Astrocyte (in vitro differentiated cells and primary cell): ENCODE data around the gene FSIP1. TPM values are rescaled to one million over a fixed set of nuclear protein-coding genes. Genes with fewer than 3 reads are reported as not detected.
A peak's percentile ranks its signal among the peaks of the same experiment; 100 is the strongest.

ENCODE experiments used
- DNase-seq: peaks from one replicate; pipeline ENCODE4 v3.0.0-alpha.2; 2010; ENCODE audit warnings: low read depth
- FAIRE-seq: peaks from 2 replicates; lab custom pipeline; 2011; peaks lifted over from hg19 to GRCh38; lab: Jason Lieb, UNC
- H2AFZ ChIP-seq: 2 replicates; pipeline ENCODE4 v1.6.0; 2012; ENCODE audit warnings: low read depth, low read length, inconsistent platforms
- H3K27ac ChIP-seq: 2 replicates; pipeline ENCODE4 v1.5.1; 2011; ENCODE audit warnings: low read depth, low read length, inconsistent platforms
- H3K27me3 ChIP-seq: 2 replicates; pipeline ENCODE4 v1.6.0; 2011; ENCODE audit warnings: low read length, inconsistent platforms; ENCODE audit not compliant: insufficient read depth
- H3K36me3 ChIP-seq: 2 replicates; pipeline ENCODE4 v1.5.1; 2011; ENCODE audit warnings: low read length, inconsistent platforms; ENCODE audit not compliant: insufficient read depth
- H3K4me1 ChIP-seq: 2 replicates; pipeline ENCODE4 v1.5.1; 2011; ENCODE audit warnings: low read length, inconsistent platforms; ENCODE audit not compliant: insufficient read depth
- H3K4me2 ChIP-seq: 2 replicates; pipeline ENCODE4 v1.6.0; 2012; ENCODE audit warnings: low read length, inconsistent platforms
- H3K4me3 ChIP-seq: 2 replicates; pipeline ENCODE4 v1.5.1; 2011; ENCODE audit warnings: low read depth, mild to moderate bottlenecking, low read length, inconsistent platforms; ENCODE audit not compliant: insufficient read depth
- H3K79me2 ChIP-seq: 2 replicates; pipeline ENCODE4 v1.6.0; 2012; ENCODE audit warnings: mild to moderate bottlenecking, low read length, inconsistent platforms; ENCODE audit not compliant: insufficient read depth
- H3K9ac ChIP-seq: 2 replicates; pipeline ENCODE4 v1.6.0; 2012; ENCODE audit warnings: mild to moderate bottlenecking, low read length, inconsistent platforms
- H3K9me3 ChIP-seq: 2 replicates; pipeline ENCODE4 v1.5.1; 2012; ENCODE audit warnings: low read depth, mild to moderate bottlenecking, low read length, inconsistent platforms; ENCODE audit not compliant: insufficient read depth
- H4K20me1 ChIP-seq: 2 replicates; pipeline ENCODE4 v1.6.0; 2012; ENCODE audit warnings: low read length, inconsistent platforms; ENCODE audit not compliant: insufficient read depth
- H3K27ac Mint-ChIP-seq: one replicate; pipeline ENCODE4 v1.8.0; 2021; ENCODE audit warnings: mild to moderate bottlenecking, mixed read lengths; ENCODE audit not compliant: unreplicated experiment
- H3K27me3 Mint-ChIP-seq: one replicate; pipeline ENCODE4 v1.8.0; 2021; ENCODE audit warnings: low read depth, mixed read lengths; ENCODE audit not compliant: unreplicated experiment
- H3K36me3 Mint-ChIP-seq: one replicate; pipeline ENCODE4 v1.8.0; 2021; ENCODE audit warnings: low read depth, mixed read lengths; ENCODE audit not compliant: unreplicated experiment
- H3K4me1 Mint-ChIP-seq: one replicate; pipeline ENCODE4 v1.8.0; 2021; ENCODE audit warnings: low read depth, mixed read lengths; ENCODE audit not compliant: unreplicated experiment
- H3K4me3 Mint-ChIP-seq: one replicate; pipeline ENCODE4 v1.8.0; 2021; ENCODE audit warnings: mild to moderate bottlenecking, moderate library complexity, mixed read lengths; ENCODE audit not compliant: unreplicated experiment
- H3K9me3 Mint-ChIP-seq: one replicate; pipeline ENCODE4 v1.8.0; 2021; ENCODE audit warnings: mild to moderate bottlenecking, mixed read lengths; ENCODE audit not compliant: unreplicated experiment
- CTCF ChIP-seq: IDR thresholded peaks from 2 replicates; pipeline ENCODE4 v1.5.1; 2011; ENCODE audit warnings: low read depth, mild to moderate bottlenecking, inconsistent platforms, low read length, moderate library complexity; ENCODE audit not compliant: insufficient read depth
- EZH2 ChIP-seq: IDR thresholded peaks from 2 replicates; pipeline ENCODE4 v1.6.1; 2012; ENCODE audit warnings: mild to moderate bottlenecking, low read length, inconsistent platforms; ENCODE audit not compliant: insufficient read depth
- total RNA-seq: library from RNA; stranded (reverse); gene quantifications from 2 replicates; pipeline ENCODE4 v1.2.1, GENCODE V29; 2021

FSIP1 gene
- total RNA-seq, 1 donor from 2014 or later: 0.77 TPM

DNA sequence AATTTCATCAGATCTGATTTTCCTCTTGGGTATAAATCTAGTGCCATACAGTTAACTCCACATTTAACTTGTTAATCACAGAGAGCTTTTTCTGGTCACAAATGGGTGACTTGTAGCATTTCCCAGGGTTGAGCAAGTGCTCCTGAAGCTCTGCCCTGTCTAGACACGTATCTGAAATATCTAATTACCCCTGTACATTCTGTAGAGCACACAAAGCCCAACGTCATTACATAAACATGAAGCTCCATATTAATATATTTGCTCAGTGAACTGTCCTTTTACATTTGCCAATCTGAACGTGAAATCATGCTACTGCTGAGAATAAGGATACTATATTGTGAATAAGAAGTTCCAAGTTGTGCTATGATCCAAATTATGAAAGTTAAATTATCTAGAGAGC is 152.7 kb downstream of the FSIP1 start:
- no peaks in the 10 kb centered on the region for H3K36me3 ChIP-seq
- H3K4me3 ChIP-seq: no peak overlapping the region
- no peak overlapping the region for H3K4me3 Mint-ChIP-seq
- H2AFZ ChIP-seq: no peak overlapping the region
- H3K9me3 Mint-ChIP-seq: peaks cover 3% of the 10 kb centered on the region
- no peaks in the 10 kb centered on the region for H3K27me3 ChIP-seq
- H3K4me2 ChIP-seq: no peak overlapping the region
- H3K9me3 ChIP-seq: no peaks in the 10 kb centered on the region
- peaks cover 47% of the 10 kb centered on the region for H3K4me1 Mint-ChIP-seq
- no peak overlapping the region for H3K9ac ChIP-seq
- H3K27ac Mint-ChIP-seq: no peak overlapping the region
- DNase-seq: no peak
- no peaks in the 10 kb centered on the region for H3K79me2 ChIP-seq
- H3K36me3 Mint-ChIP-seq: peaks cover 12% of the 10 kb centered on the region
- FAIRE-seq: no peak
- no peak overlapping the region for H3K27ac ChIP-seq
- no peaks in the 10 kb centered on the region for H4K20me1 ChIP-seq
- TF ChIP-seq EZH2: no peak
- TF ChIP-seq CTCF: no peak
- peaks cover 33% of the 10 kb centered on the region for H3K4me1 ChIP-seq
- no peaks in the 10 kb centered on the region for H3K27me3 Mint-ChIP-seq

GRCh38 chr15:39629371-39629770 is 153.3 kb downstream of the FSIP1 start:
- H3K27ac Mint-ChIP-seq: no peak overlapping the region
- no peak overlapping the region for H3K4me2 ChIP-seq
- no peak overlapping the region for H3K4me3 Mint-ChIP-seq
- no peak overlapping the region for H3K27ac ChIP-seq
- no peaks in the 10 kb centered on the region for H3K79me2 ChIP-seq
- H3K4me1 Mint-ChIP-seq: peaks cover 52% of the 10 kb centered on the region
- no peak overlapping the region for H3K4me3 ChIP-seq
- H3K9ac ChIP-seq: no peak overlapping the region
- peaks cover 38% of the 10 kb centered on the region for H3K4me1 ChIP-seq
- no peaks in the 10 kb centered on the region for H3K27me3 ChIP-seq
- H3K36me3 Mint-ChIP-seq: peaks cover 12% of the 10 kb centered on the region
- DNase-seq (peak; percentile 49), FAIRE-seq (no peak)
- no peaks in the 10 kb centered on the region for H3K36me3 ChIP-seq
- H2AFZ ChIP-seq: no peak overlapping the region
- H3K9me3 Mint-ChIP-seq: peaks cover 3% of the 10 kb centered on the region
- no peaks in the 10 kb centered on the region for H3K27me3 Mint-ChIP-seq
- TF ChIP-seq CTCF: no peak
- TF ChIP-seq EZH2: no peak
- H4K20me1 ChIP-seq: no peaks in the 10 kb centered on the region
- H3K9me3 ChIP-seq: no peaks in the 10 kb centered on the region

DNA sequence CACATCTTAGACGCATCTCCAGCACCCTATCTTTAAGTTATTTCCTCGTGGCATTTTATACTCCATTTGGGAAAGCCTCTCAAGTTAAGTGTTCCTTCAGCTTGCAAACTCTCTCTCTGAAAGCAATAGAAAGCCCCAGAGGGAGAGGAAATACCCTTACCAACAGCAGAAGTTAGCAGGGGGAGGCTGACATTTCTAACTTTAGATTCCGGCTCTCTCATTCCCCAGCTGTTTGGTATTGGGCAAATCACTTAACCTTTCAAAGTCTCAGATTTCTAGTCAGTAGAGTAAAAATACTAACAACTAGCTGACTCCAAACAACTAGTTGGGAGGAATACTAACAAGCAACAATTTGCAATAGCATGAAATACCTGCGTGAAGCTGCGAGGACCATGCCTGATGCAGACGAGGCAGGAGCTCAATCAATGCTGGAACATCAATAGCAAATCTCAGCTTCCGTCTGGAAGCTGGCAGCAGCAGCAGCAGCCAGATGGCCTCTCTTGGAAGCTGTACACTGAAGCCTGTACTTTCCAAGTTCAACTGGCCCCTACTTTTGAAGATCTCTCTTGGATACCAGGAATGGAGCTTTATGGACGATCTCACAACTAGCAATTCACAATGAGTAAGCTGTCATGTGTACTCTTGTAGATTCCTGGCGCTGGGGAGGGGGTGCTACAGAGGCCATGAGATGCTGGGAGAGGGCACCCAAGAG is 153.9 kb downstream of the FSIP1 start:
- Histone ChIP-seq H3K4me1 (peaks cover 40% of the 10 kb centered on the region), H3K4me2 (no peak overlapping the region), H3K9ac (no peak overlapping the region), H2AFZ (no peak overlapping the region), H3K27me3 (no peaks in the 10 kb centered on the region), H3K4me3 (no peak overlapping the region), H3K36me3 (no peaks in the 10 kb centered on the region), H3K27ac (no peak overlapping the region), H3K9me3 (no peaks in the 10 kb centered on the region), H4K20me1 (no peaks in the 10 kb centered on the region), H3K79me2 (no peaks in the 10 kb centered on the region)
- no peak for DNase-seq
- peak overlapping the region; percentile 34 for H3K27ac Mint-ChIP-seq
- FAIRE-seq: no peak
- H3K4me3 Mint-ChIP-seq: no peak overlapping the region
- peaks cover 3% of the 10 kb centered on the region for H3K9me3 Mint-ChIP-seq
- no peak for TF ChIP-seq EZH2
- TF ChIP-seq CTCF: no peak
- H3K36me3 Mint-ChIP-seq: peaks cover 12% of the 10 kb centered on the region
- H3K27me3 Mint-ChIP-seq: no peaks in the 10 kb centered on the region
- peaks cover 57% of the 10 kb centered on the region for H3K4me1 Mint-ChIP-seq
